GM18520 (cell line): ENCODE measurements around the gene LSM4.

ENCODE experiments used
- ATAC-seq: cut with Tn5 transposase; IDR thresholded peaks from one replicate; pipeline ENCODE4 v1.9.1; 2021; ENCODE audit not compliant: unreplicated experiment

The LSM4 gene

DNA sequence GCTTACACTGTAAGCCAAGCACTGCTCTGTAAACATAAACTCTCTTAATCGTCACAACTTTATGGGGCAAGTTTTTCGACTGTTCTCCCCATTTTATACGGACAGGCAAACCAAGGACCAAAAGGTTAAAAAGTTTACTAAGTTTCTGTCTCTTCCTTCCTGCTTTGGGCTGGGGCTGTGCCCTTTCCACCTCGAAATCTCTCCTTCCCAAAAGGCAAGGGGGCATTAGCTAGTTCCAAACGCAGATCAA, 43.7 kb downstream of the LSM4 start:
- no peak for ATAC-seq

- no peak for ATAC-seq
These were observed 44.2 kb downstream of the LSM4 start for GRCh38 chr19:18278521-18279265.

GRCh38 chr19:18274781-18275356, 48.0 kb downstream of the LSM4 start:
- no peak for ATAC-seq

DNA sequence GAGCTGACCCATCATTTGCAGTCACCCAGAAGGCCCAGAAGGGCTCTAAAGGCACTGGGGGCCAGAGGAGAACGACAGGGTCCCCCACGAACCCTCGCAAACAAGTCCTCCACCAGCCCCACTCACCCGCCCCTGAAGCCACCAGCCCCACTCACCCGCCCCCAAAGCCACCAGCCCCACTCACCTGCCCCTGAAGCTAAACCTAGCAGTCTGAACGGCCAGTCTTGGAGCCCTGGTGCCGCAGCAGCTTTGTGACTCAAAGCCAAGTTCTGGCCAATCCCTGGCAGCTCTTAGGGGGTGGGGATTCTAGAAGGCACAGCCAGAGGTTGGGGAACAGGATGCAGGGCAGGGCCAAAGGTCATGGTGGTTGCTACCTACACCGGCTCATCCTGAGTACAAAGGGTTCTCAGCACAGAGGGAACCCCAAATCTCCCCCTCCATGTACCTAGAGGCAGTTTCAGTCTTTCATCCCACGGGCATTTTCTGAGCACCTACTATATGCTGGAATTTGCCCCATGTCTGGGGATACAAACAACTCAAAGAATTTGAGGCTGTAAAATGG, 48.6 kb downstream of the LSM4 start, which contains the start of gene IQCN:
Gene IQCN, minus strand, starts transcription at position 234 of the 562 bp plus-strand sequence. CDS start 4,974 bp downstream, outside the sequence.
- no peak for ATAC-seq

- no peak for ATAC-seq
These were observed 49.2 kb downstream of the LSM4 start for GRCh38 chr19:18273561-18274218.

- ATAC-seq = no peak
These were observed 51.4 kb downstream of the LSM4 start for GRCh38 chr19:18271433-18271841.

GRCh38 chr19:18270326-18270725, 52.5 kb downstream of the LSM4 start:
- ATAC-seq = no peak

- no peak for ATAC-seq
These were observed 53.7 kb downstream of the LSM4 start for GRCh38 chr19:18269070-18269723.

DNA sequence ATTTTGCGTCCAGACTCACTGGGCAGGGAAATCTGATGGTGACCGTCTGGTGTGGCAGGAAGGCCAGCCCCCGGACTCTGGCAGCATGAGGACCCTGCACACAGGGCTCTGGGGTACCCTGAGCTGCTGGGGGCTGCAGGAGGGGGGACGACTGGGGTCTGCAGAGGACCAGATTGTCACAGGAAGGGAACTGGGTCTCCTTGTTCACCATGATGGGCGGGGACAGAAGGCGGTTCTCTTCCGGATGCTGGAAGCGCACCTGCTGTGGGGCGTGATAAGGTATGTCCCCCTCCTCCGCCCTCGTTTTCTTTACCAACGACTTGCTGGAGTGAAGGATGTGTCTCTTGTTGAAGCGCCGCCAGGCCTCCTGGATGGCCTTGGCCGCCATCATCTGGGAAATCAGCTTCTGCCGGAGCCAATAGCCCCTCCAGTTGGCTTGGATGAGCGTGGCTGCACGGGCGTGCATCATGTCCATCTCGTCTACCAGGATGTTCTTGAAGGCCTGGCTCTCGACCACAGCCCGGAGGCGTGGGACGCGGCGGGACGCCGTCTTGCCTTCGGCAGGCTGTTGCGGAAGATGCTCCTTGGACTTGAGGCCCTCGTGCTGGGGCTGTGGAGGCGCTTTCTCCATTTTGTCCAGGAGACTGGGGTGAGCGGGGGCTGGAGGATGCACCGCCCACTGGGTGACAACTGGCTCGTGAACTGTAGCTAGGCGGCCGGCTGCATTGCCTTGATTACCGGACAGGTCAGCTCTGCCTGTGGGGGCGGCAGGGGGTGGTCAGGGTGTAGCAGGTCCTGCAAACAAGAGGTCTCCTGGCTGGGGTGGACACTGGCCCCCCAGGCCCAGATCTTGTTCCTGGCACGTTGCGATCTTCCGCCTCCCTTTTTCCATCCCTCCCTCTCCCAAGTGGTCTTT, 55.8 kb downstream of the LSM4 start:
- ATAC-seq = no peak

- ATAC-seq = no peak
These were observed 57.3 kb downstream of the LSM4 start for GRCh38 chr19:18265582-18265981.

- no peak for ATAC-seq
These were observed 57.8 kb downstream of the LSM4 start for GRCh38 chr19:18264971-18265540.

GRCh38 chr19:18264137-18264854, 58.6 kb downstream of the LSM4 start:
- no peak for ATAC-seq

DNA sequence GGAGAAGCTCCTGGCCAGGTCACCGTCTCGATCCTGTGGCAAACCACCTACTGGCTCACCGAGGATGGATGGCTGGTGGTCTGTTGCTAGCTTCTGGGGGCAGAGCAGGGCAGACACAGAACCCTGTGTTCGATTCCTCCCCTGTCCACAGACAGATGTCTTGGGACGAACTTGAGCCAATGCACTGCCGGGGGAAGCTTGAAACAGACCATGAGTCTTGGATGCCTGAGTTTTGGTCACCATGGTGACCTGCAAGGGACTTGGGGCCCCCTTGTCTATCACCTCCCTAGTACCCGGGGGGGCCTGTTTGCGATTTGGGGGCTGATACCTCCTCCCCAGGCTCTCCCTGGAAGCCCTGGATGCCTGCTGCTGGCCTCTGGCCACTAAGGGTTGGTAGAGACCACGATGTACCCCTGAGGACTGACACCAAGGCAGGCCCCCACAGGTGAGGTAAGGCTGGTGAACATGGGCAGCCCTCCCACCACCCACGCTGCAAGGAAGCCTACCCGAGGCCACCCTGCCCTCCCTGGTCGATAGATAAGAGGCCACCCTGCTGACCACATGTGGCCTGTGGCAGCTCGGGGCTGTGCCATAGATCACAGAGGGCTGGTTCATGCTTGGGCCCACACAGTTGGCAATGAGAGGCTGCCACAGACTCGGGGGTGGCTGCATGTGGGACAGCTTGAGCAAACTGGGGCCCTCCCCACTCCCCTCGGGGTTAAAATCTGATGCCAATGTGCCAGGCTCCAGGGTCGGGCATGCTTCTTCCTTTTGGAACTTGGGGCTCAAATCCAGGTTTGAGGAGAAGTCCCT, 59.3 kb downstream of the LSM4 start:
- ATAC-seq = no peak

DNA sequence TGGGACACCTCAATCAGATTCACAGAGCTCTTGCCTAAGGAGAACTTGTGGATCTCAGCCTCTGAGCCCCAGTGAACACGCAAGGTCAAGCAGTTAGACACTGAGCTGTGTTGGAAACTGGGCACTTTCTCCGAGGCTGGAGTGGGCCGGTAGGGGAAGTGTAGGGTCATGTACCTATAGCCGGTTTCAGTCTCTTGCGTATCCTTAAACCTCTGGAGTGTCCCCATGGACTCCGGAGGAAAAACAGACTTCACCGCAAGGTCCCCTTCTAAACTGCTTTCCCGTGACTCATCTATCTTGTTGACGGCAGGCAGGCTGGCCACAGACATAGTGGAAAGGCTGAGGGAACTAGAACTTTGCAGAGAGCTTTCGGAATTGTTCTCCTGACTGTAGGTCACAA, 60.0 kb downstream of the LSM4 start:
- ATAC-seq = no peak

- ATAC-seq = no peak
These were observed 60.7 kb downstream of the LSM4 start for GRCh38 chr19:18262144-18262543.

DNA sequence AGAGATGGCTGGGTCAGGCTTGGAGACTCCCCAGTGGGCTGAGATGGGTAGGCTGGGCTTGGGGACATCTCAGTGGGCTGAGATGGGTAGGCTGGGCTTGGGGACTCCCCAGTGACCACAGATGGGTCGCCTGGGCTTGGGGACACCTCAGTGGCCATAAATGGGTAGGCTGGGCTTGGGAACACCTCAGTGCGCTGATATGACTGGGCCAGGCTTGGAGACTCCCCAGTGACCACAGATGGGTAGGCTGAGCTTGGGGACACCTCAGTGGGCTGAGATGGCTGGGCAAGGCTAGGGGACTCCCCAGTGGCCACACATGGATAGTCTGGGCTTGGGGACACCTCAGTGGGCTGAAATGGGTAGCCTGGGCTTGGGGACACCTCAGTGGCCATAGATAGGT, 61.4 kb downstream of the LSM4 start:
- ATAC-seq = no peak

GRCh38 chr19:18259893-18260292, 63.0 kb downstream of the LSM4 start:
- ATAC-seq = no peak

GRCh38 chr19:18257503-18258470, 65.1 kb downstream of the LSM4 start:
- no peak for ATAC-seq
